ENCODE results near the gene LPA.
"Not testable (repeated sequence)": the region's sequence is repeated elsewhere in the genome, so short reads cannot be mapped to it uniquely, and the experiment has no call there.

The LPA gene

GRCh38 chr6:160685762-160686450 is 21.8 kb upstream of the LPA start:
- DNase-seq (ENCODE audit: low read depth): peak; percentile 51
- no peak overlapping the region for H3K4me3 ChIP-seq (ENCODE audit: low read depth, low read length)
- TF ChIP-seq, protein P1, sequence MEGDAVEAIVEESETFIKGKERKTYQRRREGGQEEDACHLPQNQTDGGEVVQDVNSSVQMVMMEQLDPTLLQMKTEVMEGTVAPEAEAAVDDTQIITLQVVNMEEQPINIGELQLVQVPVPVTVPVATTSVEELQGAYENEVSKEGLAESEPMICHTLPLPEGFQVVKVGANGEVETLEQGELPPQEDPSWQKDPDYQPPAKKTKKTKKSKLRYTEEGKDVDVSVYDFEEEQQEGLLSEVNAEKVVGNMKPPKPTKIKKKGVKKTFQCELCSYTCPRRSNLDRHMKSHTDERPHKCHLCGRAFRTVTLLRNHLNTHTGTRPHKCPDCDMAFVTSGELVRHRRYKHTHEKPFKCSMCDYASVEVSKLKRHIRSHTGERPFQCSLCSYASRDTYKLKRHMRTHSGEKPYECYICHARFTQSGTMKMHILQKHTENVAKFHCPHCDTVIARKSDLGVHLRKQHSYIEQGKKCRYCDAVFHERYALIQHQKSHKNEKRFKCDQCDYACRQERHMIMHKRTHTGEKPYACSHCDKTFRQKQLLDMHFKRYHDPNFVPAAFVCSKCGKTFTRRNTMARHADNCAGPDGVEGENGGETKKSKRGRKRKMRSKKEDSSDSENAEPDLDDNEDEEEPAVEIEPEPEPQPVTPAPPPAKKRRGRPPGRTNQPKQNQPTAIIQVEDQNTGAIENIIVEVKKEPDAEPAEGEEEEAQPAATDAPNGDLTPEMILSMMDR (IDR thresholded peaks at IDR 0.05; ENCODE audit: control insufficient read depth, extremely low read depth, insufficient read depth): no peak

DNA sequence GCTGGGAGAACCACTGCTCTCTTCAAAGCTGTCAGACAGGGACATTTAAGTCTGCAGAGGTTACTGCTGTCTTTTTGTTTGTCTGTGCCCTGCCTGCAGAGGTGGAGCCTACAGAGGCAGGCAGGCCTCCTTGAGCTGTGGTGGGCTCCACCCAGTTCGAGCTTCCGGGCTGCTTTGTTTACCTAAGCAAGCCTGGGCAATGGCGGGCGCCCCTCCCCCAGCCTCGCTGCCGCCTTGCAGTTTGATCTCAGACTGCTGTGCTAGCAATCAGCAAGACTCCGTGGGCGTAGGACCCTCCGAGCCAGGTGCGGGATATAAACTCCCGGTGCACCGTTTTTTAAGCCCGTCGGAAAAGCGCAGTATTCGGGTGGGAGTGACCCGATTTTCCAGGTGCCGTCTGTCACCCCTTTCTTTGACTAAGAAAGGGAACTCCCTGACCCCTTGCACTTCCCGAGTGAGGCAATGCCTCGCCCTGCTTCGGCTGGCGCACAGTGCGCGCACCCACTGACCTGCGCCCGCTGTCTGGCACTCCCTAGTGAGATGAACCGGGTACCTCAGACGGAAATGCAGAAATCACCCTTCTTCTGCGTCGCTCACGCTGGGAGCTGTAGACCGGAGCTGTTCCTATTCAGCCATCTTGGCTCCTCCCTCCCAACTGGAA is 21.2 kb upstream of the LPA start:
- not testable (repeated sequence) for DNase-seq (ENCODE audit: low read depth)

DNA sequence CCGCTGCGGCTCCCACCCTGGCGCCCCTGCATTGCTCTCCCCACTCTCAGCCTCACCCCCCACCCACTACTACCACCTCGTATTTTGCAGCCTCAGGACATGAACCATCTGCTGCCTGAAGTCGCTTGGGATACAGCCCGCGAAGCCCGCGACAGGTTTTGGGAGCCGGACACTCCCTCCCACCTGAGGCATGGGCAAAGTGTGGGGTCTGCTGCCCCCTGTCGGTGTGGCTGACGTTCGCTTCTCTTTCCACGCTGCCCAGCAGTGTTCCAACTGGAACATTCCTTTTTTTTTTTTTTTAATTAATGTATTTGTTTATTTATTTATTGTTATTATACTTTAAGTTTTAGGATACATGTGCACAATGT is 15.3 kb upstream of the LPA start:
- TF ChIP-seq, protein P1 (IDR thresholded peaks at IDR 0.05; ENCODE audit: control insufficient read depth, extremely low read depth, insufficient read depth): 0 out of 2 replicates have a peak, but pooled peaks have one; percentile 1
- no peak overlapping the region for H3K4me3 ChIP-seq (ENCODE audit: low read depth, low read length)
- no peak for DNase-seq (ENCODE audit: low read depth)

More for the DNA sequence above, 21.2 kb upstream of the LPA start:
- H3K4me3 ChIP-seq (ENCODE audit: low read depth, low read length): not testable (repeated sequence)

DNA sequence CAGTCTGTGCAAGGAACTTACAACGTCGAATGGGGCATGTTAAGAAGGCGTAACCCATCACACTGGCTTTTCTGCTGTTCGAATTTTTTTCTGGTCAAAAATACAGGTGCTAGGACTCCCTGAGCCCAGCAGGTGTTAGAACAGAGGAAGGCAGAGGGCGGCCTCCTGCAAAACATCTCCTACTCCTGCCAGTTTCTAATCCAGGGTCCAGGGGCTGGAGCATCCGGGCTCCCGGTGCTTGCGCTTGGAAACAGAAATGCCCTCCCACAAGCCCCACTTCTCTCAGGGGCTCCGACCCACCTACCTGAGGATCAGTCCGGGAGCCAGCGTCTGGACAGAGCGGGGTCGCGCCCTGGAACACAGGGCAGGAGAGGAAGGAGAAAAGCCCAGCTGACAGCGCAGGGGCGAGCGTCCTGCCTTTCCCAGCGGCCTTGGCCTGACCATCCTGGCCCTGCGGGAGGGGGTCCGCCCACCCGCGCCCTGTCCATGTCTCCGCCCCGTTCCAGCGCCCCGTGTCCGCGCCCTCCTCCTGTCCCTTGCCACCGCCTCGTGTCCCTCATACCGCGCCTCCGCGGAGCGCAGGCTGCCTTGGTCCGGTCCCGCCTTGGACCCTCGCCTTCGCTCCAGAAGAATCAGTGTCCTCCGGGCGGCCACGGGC is 14.8 kb upstream of the LPA start:
- H3K4me3 ChIP-seq (ENCODE audit: low read depth, low read length): no peak overlapping the region
- no peak for DNase-seq (ENCODE audit: low read depth)
- TF ChIP-seq, protein P1 (IDR thresholded peaks at IDR 0.05; ENCODE audit: control insufficient read depth, extremely low read depth, insufficient read depth): no peak

GRCh38 chr6:160678230-160678629 is 14.2 kb upstream of the LPA start:
- H3K4me3 ChIP-seq (ENCODE audit: low read depth, low read length): no peak overlapping the region
- no peak for DNase-seq (ENCODE audit: low read depth)
- TF ChIP-seq, protein P1 (IDR thresholded peaks at IDR 0.05; ENCODE audit: control insufficient read depth, extremely low read depth, insufficient read depth): no peak

GRCh38 chr6:160676418-160676817 is 12.3 kb upstream of the LPA start:
- H3K4me3 ChIP-seq (ENCODE audit: low read depth, low read length); DNase-seq (ENCODE audit: low read depth): not testable (repeated sequence)

- DNase-seq (ENCODE audit: low read depth): no peak
- no peak overlapping the region for H3K4me3 ChIP-seq (ENCODE audit: low read depth, low read length)
- TF ChIP-seq, protein P1 (IDR thresholded peaks at IDR 0.05; ENCODE audit: control insufficient read depth, extremely low read depth, insufficient read depth): no peak
Observed at GRCh38 chr6:160668589-160668988, 4.5 kb upstream of the LPA start.

Measured in LNCaP clone FGC (cell line).